Hepatocyte (in vitro differentiated cells): Measurements from ENCODE around the gene NUP133.

Experiments
- EZH2 ChIP-seq: fragments of 200-600 bp; sonication (generic); IDR thresholded peaks from 2 replicates; pipeline ENCODE4 v1.6.1; 2016; ENCODE audit warnings: antibody characterized with exemption, mild to moderate bottlenecking, borderline replicate concordance
- EZH2phosphoT487 ChIP-seq: fragments of 200-600 bp; sonication (generic); IDR thresholded peaks from one replicate; pipeline ENCODE4 v1.6.1; 2018; ENCODE audit warnings: antibody characterized with exemption, mild to moderate bottlenecking, low read depth, moderate library complexity; ENCODE audit not compliant: unreplicated experiment, severe bottlenecking
- TF ChIP-seq, protein P1 (sequence below): fragments of 200-600 bp; sonication (generic); IDR thresholded peaks from 2 replicates; pipeline ENCODE4 v1.5.1; 2016; ENCODE audit warnings: antibody characterized with exemption, mild to moderate bottlenecking; ENCODE audit not compliant: poor library complexity

DNA sequence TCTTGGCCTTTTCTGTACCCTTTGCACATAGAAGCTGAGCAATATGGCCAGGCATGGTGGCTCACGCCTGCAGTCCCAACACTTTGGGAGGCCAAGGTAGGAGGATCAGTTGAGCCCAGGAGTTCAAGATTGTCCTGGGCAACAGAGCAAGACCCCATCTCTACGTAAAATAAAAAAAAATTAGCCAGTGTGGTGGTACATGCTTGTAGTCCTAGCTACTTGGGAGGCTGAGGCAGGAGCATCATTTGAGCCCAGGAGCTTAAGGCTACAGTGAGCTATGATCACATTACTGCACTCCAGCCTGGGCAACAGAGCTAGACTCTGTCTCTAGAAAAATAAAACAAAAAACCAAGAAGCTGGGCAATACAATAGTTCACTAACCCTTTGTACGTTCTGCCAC is 80.6 kb downstream of the NUP133 start:
- TF ChIP-seq, protein P1, sequence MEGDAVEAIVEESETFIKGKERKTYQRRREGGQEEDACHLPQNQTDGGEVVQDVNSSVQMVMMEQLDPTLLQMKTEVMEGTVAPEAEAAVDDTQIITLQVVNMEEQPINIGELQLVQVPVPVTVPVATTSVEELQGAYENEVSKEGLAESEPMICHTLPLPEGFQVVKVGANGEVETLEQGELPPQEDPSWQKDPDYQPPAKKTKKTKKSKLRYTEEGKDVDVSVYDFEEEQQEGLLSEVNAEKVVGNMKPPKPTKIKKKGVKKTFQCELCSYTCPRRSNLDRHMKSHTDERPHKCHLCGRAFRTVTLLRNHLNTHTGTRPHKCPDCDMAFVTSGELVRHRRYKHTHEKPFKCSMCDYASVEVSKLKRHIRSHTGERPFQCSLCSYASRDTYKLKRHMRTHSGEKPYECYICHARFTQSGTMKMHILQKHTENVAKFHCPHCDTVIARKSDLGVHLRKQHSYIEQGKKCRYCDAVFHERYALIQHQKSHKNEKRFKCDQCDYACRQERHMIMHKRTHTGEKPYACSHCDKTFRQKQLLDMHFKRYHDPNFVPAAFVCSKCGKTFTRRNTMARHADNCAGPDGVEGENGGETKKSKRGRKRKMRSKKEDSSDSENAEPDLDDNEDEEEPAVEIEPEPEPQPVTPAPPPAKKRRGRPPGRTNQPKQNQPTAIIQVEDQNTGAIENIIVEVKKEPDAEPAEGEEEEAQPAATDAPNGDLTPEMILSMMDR = no peak
- no peak for TF ChIP-seq EZH2
- no peak for TF ChIP-seq EZH2phosphoT487
